ENCODE results near the gene ZG16.

DNA sequence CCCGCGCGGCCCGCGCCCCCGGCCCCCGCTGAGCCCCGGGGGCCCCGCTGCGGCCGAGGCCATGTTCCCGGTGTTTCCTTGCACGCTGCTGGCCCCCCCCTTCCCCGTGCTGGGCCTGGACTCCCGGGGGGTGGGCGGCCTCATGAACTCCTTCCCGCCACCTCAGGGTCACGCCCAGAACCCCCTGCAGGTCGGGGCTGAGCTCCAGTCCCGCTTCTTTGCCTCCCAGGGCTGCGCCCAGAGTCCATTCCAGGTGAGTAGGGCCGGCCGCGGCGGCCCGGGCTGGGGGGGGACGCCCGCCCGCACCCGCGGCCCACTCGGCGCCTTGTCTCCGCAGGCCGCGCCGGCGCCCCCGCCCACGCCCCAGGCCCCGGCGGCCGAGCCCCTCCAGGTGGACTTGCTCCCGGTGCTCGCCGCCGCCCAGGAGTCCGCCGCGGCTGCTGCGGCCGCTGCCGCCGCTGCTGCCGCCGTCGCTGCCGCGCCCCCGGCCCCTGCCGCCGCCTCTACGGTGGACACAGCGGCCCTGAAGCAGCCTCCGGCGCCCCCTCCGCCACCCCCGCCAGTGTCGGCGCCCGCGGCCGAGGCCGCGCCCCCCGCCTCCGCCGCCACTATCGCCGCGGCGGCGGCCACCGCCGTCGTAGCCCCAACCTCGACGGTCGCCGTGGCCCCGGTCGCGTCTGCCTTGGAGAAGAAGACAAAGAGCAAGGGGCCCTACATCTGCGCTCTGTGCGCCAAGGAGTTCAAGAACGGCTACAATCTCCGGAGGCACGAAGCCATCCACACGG is 28.8 kb downstream of the ZG16 start:
- TF ChIP-seq, protein P1, sequence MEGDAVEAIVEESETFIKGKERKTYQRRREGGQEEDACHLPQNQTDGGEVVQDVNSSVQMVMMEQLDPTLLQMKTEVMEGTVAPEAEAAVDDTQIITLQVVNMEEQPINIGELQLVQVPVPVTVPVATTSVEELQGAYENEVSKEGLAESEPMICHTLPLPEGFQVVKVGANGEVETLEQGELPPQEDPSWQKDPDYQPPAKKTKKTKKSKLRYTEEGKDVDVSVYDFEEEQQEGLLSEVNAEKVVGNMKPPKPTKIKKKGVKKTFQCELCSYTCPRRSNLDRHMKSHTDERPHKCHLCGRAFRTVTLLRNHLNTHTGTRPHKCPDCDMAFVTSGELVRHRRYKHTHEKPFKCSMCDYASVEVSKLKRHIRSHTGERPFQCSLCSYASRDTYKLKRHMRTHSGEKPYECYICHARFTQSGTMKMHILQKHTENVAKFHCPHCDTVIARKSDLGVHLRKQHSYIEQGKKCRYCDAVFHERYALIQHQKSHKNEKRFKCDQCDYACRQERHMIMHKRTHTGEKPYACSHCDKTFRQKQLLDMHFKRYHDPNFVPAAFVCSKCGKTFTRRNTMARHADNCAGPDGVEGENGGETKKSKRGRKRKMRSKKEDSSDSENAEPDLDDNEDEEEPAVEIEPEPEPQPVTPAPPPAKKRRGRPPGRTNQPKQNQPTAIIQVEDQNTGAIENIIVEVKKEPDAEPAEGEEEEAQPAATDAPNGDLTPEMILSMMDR (IDR thresholded peaks at IDR 0.05), result no peak
- peak in 1 of 2 donors; percentile 17 for TF ChIP-seq POLR2A (IDR thresholded peaks at IDR 0.05)
